ENCODE measurements around the gene CNTN1.

- TF ChIP-seq CTCF (IDR thresholded peaks at IDR 0.05) (no peak), POLR2A (IDR thresholded peaks at IDR 0.05) (no peak)
Measured at GRCh38 chr12:41108032-41108431, 415.8 kb downstream of the CNTN1 start.
